ENCODE measurements around the gene PAQR7. TPM values are rescaled to one million over a fixed set of nuclear protein-coding genes. Genes with fewer than 3 reads are reported as not detected.

Gene PAQR7
- total RNA-seq, 1 donor from 2014 or later = 10.8 TPM

- TF ChIP-seq CTCF (IDR thresholded peaks at IDR 0.05) = no peak
- Histone ChIP-seq H3K9me3 (no peaks in the 10 kb centered on the region), H3K27ac (no peak overlapping the region), H3K4me3 (no peak overlapping the region), H3K36me3 (no peaks in the 10 kb centered on the region), H3K27me3 (no peaks in the 10 kb centered on the region), H3K4me1 (peaks cover 7% of the 10 kb centered on the region)
- intact Hi-C loops (cut with DNase I) = no loop called here
- DNase-seq = no peak
- no peak for ATAC-seq
Measured at GRCh38 chr1:25911162-25911561, 35.7 kb upstream of the PAQR7 start.

GRCh38 chr1:25909040-25909439, 33.5 kb upstream of the PAQR7 start:
- H3K27me3 ChIP-seq = no peaks in the 10 kb centered on the region
- intact Hi-C loops (cut with DNase I) = no loop called here
- H3K4me1 ChIP-seq = peaks cover 18% of the 10 kb centered on the region
- no peak for TF ChIP-seq CTCF (IDR thresholded peaks at IDR 0.05)
- DNase-seq (no peak), ATAC-seq (no peak)
- no peak overlapping the region for H3K27ac ChIP-seq
- H3K9me3 ChIP-seq = no peaks in the 10 kb centered on the region
- no peak overlapping the region for H3K4me3 ChIP-seq
- H3K36me3 ChIP-seq = no peaks in the 10 kb centered on the region

GRCh38 chr1:25908161-25908560, 32.7 kb upstream of the PAQR7 start:
- H3K4me3 ChIP-seq = no peak overlapping the region
- no peak for TF ChIP-seq CTCF (IDR thresholded peaks at IDR 0.05)
- intact Hi-C loops (cut with DNase I) = no loop called here
- no peaks in the 10 kb centered on the region for H3K36me3 ChIP-seq
- H3K9me3 ChIP-seq = no peaks in the 10 kb centered on the region
- H3K27ac ChIP-seq = no peak overlapping the region
- no peaks in the 10 kb centered on the region for H3K27me3 ChIP-seq
- ATAC-seq (no peak), DNase-seq (no peak)
- H3K4me1 ChIP-seq = peaks cover 18% of the 10 kb centered on the region

GRCh38 chr1:25907601-25908000, 32.1 kb upstream of the PAQR7 start:
- TF ChIP-seq CTCF (IDR thresholded peaks at IDR 0.05) = no peak
- no peaks in the 10 kb centered on the region for H3K9me3 ChIP-seq
- H3K4me1 ChIP-seq = peaks cover 18% of the 10 kb centered on the region
- no peaks in the 10 kb centered on the region for H3K36me3 ChIP-seq
- H3K27ac ChIP-seq = no peak overlapping the region
- no peak overlapping the region for H3K4me3 ChIP-seq
- intact Hi-C loops (cut with DNase I) = no loop called here
- DNase-seq (no peak), ATAC-seq (no peak)
- H3K27me3 ChIP-seq = no peaks in the 10 kb centered on the region

GRCh38 chr1:25906644-25907300, 31.3 kb upstream of the PAQR7 start:
- Histone ChIP-seq H3K36me3 (no peaks in the 10 kb centered on the region), H3K4me1 (peaks cover 18% of the 10 kb centered on the region), H3K4me3 (peak overlapping the region; percentile 72), H3K27ac (no peak overlapping the region), H3K27me3 (no peaks in the 10 kb centered on the region), H3K9me3 (no peaks in the 10 kb centered on the region)
- ATAC-seq = peak; percentile 4
- intact Hi-C loops (cut with DNase I) = no loop called here
- TF ChIP-seq CTCF (IDR thresholded peaks at IDR 0.05) = no peak
- DNase-seq = peak; percentile 67

All from upper lobe of right lung (tissue), 1 donor.